Fibroblast of mammary gland (primary cell): ENCODE data around the gene UQCC5.

Experiments used
- DNase-seq: peaks from one replicate; pipeline ENCODE4 v3.0.0-alpha.2; 2010; ENCODE audit warnings: low read depth
- H3K4me3 ChIP-seq: 2 replicates; pipeline ENCODE4 v1.5.1; 2011; ENCODE audit warnings: low read depth, mild to moderate bottlenecking, low read length, moderate library complexity; ENCODE audit not compliant: control insufficient read depth
- TF ChIP-seq, protein P1 (sequence below): conservative IDR thresholded peaks from 2 replicates; pipeline ENCODE4 v1.5.1; 2011; ENCODE audit warnings: low read depth, low read length, inconsistent platforms; ENCODE audit not compliant: control insufficient read depth, insufficient read depth

Gene UQCC5

DNA sequence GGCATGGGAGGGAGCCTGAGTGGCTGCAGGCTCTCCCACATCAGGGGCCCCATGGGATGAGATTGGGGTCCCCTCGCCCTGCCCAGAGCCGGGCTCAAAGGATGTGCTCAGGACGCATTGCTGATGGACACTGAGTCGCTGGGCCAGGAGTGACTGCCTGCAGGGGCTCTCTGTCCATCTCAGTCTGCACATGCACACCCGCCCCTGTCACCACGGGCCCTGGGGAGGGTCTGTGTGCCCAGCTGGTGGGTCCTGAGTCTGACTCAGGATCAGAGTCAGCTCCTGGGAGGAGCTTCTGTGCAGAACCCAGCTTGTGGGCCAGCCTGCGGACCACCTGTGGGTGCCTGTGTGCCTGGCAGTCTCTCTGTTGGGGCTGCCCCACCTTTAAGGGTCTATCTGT is 23.1 kb upstream of the UQCC5 start:
- no peak for DNase-seq
- TF ChIP-seq, protein P1, sequence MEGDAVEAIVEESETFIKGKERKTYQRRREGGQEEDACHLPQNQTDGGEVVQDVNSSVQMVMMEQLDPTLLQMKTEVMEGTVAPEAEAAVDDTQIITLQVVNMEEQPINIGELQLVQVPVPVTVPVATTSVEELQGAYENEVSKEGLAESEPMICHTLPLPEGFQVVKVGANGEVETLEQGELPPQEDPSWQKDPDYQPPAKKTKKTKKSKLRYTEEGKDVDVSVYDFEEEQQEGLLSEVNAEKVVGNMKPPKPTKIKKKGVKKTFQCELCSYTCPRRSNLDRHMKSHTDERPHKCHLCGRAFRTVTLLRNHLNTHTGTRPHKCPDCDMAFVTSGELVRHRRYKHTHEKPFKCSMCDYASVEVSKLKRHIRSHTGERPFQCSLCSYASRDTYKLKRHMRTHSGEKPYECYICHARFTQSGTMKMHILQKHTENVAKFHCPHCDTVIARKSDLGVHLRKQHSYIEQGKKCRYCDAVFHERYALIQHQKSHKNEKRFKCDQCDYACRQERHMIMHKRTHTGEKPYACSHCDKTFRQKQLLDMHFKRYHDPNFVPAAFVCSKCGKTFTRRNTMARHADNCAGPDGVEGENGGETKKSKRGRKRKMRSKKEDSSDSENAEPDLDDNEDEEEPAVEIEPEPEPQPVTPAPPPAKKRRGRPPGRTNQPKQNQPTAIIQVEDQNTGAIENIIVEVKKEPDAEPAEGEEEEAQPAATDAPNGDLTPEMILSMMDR: no peak
- no peak overlapping the region for H3K4me3 ChIP-seq

DNA sequence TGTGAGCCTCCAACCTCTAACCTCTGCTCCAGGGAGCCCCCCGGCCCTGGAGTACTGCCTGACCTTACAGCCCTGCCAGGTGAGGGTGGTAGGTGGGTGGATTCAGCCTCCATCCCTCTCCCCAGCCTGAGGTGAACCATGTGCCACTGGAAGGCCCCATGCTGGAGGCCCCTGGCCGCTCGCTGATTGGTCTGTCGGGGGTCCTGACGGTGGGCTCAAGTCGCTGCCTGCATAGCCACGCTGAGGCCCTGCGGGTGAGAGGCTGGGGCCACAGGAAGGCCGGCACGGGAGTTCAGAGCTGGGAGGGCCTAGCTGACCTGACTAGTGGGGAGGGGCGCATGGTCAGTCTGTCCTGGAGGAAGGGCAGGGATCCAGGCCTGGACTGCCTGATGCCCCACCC is 21.8 kb upstream of the UQCC5 start:
- no peak overlapping the region for H3K4me3 ChIP-seq
- no peak for DNase-seq
- TF ChIP-seq, protein P1: no peak

DNA sequence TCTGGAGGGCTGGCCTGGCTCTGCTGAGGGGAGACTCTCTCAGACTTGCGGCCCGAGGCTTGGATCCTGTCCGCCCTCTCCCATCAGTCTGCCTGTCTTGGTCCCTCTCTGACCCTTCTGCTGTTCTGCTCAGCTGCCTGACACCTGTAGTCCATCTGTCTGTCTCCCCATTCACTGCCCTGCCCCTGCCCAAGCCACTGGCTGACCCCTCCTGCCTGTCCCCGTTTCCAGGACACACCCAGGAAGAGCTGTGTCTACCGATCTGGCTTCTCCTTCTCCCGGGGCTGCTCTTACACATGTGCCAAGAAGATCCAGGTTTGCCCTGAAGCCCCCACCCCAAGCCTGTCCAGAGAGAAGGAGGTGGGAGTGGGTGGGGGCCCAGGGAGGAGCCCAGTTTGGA is 21.2 kb upstream of the UQCC5 start:
- no peak overlapping the region for H3K4me3 ChIP-seq
- TF ChIP-seq, protein P1: no peak
- no peak for DNase-seq

DNA sequence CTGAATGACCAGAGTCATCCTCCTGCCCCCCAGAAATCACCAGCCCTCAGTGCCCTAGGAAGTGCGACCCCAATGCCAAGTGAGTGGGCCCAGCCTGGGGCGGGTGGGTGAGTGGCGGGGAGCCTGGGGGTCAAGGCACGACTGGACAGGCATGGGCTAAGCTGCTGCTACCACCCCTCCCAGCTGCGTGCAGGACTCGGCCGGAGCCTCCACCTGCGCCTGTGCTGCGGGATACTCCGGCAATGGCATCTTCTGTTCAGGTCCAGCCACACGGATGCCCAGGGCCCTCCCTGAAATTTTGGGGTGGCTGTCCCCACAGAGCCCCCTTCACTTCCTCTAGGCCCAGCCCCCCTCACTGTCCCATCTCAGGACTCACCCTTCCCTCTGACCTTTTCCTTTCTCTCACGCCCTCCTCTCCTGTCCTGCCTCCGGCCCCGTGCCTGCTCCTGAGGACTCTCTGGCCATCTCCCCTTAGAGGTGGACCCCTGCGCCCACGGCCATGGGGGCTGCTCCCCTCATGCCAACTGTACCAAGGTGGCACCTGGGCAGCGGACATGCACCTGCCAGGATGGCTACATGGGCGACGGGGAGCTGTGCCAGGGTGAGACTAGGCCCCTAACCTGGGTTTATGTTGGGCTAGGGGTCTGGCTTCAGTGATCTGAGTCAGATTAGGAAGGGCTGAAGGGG is 19.8 kb upstream of the UQCC5 start:
- TF ChIP-seq, protein P1: no peak

DNA sequence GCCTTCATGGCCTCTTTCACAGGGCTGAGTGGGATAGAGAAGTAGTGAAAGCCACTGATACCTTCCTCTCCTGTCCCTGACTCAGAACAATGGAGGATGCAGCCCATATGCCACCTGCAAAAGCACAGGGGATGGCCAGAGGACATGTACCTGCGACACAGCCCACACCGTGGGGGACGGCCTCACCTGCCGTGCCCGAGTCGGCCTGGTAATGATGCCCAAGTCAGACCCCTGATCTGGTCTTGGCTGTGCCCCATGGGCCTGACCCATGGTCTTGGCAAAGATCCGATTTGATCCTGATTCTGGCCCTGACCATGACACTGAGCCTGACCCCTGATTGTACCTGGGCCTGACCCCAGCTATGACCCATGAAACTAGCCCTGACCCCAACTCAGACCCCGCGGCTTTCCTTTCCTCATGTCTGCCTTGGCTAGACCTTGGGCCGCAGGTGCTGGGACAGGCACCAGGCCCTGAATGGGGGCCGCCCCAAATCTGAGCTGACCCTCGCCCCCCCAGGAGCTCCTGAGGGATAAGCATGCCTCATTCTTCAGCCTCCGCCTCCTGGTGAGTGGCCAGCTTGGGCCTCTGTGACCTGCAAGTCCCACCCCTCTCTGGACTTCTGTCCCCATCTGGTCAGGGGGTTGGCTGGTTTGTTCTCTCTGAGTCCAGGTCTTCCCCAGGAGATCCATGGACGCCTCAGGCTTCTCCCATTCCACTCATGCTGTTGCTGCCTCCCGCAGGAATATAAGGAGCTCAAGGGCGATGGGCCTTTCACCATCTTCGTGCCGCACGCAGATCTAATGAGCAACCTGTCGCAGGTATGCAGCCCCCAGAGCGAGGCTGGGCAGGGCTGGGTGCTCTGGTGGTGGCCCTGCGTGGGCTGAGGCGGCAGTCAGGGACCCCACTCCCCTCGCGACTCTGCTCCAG is 18.3 kb upstream of the UQCC5 start:
- DNase-seq: no peak
- no peak overlapping the region for H3K4me3 ChIP-seq
- TF ChIP-seq, protein P1: no peak

More for the DNA sequence above, 19.8 kb upstream of the UQCC5 start:
- DNase-seq: no peak
- no peak overlapping the region for H3K4me3 ChIP-seq

DNA sequence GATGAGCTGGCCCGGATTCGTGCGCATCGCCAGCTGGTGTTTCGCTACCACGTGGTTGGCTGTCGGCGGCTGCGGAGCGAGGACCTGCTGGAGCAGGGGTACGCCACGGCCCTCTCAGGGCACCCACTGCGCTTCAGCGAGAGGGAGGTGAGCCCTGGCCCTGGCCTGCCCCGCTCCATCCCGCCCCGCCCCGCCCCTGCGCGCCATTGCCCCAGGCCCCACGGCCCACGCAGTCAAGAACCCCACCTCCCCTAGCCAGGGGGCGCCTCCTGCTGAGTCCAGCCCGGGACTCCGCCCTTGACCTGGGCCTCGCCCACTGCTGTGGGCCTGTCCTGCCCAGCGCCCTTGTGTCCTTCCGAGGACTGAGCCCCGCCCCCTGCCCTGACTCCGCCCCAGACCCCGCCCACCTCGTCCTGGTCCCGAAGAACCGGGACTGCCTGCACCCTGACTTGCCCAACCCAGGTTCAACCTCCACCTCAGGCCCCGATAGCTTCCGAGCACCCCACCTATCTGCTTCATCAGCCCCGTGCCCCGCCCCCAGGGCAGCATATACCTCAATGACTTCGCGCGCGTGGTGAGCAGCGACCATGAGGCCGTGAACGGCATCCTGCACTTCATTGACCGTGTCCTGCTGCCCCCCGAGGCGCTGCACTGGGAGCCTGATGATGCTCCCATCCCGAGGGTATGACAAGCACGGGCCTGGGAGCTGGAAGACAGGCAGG is 17.5 kb upstream of the UQCC5 start:
- DNase-seq: no peak
- no peak overlapping the region for H3K4me3 ChIP-seq
- TF ChIP-seq, protein P1: no peak
